GM12875 (cell line): ENCODE results near the gene CYP2R1.

ENCODE experiments used
- H3K4me3 ChIP-seq: one replicate; pipeline ENCODE4 v1.5.1; 2011; ENCODE audit warnings: low read depth, low read length, control low read depth
- TF ChIP-seq, protein P1 (sequence below): IDR thresholded peaks from 2 replicates; pipeline ENCODE4 v1.5.1; 2011; ENCODE audit warnings: low read depth, mild to moderate bottlenecking, control low read depth, inconsistent platforms, low read length, moderate library complexity, borderline replicate concordance; ENCODE audit not compliant: insufficient read depth

Gene CYP2R1, protein sequence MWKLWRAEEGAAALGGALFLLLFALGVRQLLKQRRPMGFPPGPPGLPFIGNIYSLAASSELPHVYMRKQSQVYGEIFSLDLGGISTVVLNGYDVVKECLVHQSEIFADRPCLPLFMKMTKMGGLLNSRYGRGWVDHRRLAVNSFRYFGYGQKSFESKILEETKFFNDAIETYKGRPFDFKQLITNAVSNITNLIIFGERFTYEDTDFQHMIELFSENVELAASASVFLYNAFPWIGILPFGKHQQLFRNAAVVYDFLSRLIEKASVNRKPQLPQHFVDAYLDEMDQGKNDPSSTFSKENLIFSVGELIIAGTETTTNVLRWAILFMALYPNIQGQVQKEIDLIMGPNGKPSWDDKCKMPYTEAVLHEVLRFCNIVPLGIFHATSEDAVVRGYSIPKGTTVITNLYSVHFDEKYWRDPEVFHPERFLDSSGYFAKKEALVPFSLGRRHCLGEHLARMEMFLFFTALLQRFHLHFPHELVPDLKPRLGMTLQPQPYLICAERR

DNA sequence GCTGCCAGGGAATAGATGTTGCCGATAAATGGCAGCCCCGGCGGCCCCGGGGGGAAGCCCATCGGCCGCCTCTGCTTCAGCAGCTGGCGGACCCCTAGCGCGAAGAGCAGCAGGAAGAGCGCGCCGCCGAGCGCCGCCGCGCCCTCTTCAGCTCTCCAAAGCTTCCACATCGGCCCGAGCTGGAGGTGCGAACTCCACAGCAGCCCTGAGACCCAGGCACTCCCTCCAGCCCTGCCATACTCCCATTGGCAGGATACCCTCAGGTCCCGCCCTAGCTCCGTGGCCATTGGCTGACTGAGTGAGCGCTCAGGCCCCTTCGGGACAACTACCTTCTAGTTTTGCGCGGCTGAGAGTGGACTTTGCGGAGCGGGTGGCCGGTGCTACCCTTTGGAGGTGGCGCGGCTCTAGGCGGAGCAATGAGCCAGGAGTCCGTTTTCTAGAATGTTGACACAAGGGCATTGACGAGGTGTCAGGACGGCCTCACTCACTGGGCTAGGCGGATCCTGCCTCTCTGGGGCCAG is at the start of gene CYP2R1:
Gene CYP2R1 (minus strand): TSS at position 196 of the 521 bp plus-strand sequence. CDS start 26 bp downstream, at position 170.
- TF ChIP-seq, protein P1, sequence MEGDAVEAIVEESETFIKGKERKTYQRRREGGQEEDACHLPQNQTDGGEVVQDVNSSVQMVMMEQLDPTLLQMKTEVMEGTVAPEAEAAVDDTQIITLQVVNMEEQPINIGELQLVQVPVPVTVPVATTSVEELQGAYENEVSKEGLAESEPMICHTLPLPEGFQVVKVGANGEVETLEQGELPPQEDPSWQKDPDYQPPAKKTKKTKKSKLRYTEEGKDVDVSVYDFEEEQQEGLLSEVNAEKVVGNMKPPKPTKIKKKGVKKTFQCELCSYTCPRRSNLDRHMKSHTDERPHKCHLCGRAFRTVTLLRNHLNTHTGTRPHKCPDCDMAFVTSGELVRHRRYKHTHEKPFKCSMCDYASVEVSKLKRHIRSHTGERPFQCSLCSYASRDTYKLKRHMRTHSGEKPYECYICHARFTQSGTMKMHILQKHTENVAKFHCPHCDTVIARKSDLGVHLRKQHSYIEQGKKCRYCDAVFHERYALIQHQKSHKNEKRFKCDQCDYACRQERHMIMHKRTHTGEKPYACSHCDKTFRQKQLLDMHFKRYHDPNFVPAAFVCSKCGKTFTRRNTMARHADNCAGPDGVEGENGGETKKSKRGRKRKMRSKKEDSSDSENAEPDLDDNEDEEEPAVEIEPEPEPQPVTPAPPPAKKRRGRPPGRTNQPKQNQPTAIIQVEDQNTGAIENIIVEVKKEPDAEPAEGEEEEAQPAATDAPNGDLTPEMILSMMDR = no peak
- peak within 1 kb of the TSS; percentile 71 for H3K4me3 ChIP-seq

DNA sequence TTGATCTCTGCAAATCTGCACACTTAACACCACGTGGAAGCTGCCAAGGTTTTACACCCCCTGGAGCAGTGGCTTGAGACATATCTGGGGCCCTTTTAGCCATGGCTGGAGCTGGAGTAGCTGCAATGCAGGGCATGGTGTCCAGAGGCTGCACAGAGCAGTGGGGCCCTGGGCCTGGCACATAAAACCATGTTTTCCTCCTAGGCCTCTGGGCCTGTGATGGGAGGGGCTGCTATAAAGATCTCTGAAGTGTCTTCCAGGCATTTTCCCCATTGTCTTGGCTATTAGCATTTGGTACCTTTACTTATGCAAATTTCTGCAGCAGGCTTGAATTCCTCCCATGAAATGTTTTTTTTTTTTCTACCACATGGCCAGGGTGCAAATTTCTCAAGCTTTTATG is 46.9 kb upstream of the CYP2R1 start:
- no peak overlapping the region for H3K4me3 ChIP-seq
- TF ChIP-seq, protein P1 = no peak

DNA sequence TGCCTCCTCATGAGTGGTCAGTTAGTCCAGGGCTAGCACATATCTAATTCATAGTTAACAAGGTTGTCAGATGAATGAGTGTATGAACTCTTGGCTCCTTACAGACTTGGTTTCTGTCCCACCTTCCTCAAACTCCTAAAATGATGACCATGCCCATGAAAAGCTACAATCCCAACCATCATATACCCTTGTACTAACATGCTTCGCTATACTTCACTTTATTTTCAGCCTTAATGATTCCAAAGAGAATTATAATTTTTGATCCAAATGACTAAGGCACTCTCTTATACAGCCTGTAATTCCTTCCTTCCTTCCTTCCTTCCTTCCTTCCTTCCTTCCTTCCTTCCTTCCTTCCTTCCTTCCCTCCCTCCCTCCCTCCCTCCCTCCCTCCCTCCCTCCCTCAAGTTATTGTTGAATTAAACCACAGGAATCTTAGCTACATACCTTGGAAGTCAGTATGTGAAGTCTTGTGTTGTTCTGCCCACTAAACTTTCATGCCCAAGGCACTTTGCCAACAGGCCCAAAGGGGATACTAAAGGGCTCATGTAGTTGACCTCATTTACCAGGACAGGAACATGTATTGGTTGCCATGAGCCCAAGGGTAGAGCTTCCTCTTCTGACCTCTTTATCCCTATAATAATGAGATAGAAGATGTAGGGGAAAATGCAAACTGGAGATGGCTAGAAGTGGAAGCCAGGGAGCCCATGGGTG is 42.8 kb upstream of the CYP2R1 start:
- H3K4me3 ChIP-seq = no peak overlapping the region
- TF ChIP-seq, protein P1 = no peak

DNA sequence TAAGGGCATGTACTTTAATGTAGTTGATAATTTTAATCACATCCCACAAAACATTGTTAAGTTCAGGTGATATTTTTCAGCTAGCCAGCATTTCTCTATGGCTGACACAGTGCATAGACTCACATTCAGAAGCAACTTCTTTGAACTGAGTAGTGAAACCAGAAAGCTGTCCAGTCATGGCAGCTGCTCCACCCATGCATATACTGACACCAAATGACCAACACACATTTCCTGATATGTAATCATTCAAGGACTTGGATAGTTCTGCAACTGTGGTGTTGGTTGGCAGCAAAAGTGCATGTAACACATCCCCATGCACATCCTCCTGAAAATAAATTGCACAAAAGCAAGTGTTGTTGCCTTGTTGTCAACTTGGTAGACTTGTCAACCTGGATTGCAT is 40.4 kb upstream of the CYP2R1 start:
- no peak overlapping the region for H3K4me3 ChIP-seq
- TF ChIP-seq, protein P1 = no peak

DNA sequence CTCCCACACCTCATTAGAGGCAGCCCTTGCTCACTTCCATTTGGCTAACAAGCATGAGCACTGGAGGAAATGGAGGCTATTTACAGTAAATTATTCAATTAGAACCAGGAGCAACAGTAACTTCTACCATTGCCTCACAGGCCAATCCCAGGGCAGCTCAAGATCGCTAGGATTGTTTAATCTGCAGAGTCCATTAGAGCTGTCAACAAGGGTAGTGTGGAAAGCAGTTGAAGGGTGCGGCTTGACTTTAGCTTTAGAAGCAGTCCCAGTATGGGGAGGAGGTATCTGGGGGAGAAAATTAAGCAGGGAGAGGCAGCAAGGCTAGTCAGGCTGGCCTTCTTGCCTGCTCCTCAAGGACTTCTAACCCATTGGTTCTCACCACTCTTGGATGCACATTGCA is 38.3 kb upstream of the CYP2R1 start:
- TF ChIP-seq, protein P1 = no peak
- no peak overlapping the region for H3K4me3 ChIP-seq

DNA sequence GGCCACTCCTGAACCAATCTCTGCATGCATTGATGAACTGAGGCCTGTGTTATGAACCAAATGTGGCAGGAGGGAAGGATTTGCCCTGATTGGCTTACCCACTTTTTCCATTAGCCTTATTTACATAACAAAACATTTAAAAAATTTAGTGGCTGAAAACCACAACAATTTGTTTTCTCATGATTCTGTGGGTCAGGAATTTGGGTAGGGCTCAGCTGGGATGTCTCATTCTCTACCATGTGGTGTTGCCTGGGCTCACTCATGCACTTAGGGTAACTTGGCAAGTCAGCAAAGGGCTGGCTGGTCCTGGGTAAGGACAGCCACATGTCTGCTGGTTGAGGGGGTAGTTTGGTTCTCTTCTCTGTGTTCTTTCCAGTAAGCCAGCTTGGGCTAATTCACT is 35.1 kb upstream of the CYP2R1 start:
- no peak overlapping the region for H3K4me3 ChIP-seq
- TF ChIP-seq, protein P1 = no peak

DNA sequence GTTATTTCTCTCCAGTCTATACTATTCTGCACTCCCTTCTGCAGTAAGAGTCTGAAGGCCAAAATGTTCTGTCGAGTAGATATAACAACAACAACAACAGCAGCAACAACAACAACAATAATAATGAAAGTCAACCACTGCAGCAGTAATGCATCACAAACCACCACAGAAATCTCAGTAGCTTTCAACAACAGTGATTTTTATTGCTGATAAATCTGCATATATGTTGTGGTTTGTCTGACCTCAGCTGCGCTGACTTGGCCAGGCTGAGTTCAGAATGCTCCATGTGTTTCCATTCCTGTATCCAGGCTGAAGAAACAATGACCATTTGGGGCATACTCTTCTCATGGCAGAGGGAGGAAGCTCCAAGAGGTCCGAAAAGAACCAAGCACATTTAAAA is 32.3 kb upstream of the CYP2R1 start:
- TF ChIP-seq, protein P1 = no peak
- no peak overlapping the region for H3K4me3 ChIP-seq
